HG02759 (cell line): ENCODE data around the gene FBXO21.
A peak's percentile ranks its signal among the peaks of the same experiment; 100 is the strongest.
"Not testable (repeated sequence)": the region's sequence is repeated elsewhere in the genome, so short reads cannot be mapped to it uniquely, and the experiment has no call there.

ENCODE experiments used
- ATAC-seq: cut with Tn5 transposase; IDR thresholded peaks from one replicate; pipeline ENCODE4 v1.9.1; 2021; ENCODE audit warnings: mild to moderate bottlenecking, moderate library complexity; ENCODE audit not compliant: unreplicated experiment

Gene FBXO21

DNA sequence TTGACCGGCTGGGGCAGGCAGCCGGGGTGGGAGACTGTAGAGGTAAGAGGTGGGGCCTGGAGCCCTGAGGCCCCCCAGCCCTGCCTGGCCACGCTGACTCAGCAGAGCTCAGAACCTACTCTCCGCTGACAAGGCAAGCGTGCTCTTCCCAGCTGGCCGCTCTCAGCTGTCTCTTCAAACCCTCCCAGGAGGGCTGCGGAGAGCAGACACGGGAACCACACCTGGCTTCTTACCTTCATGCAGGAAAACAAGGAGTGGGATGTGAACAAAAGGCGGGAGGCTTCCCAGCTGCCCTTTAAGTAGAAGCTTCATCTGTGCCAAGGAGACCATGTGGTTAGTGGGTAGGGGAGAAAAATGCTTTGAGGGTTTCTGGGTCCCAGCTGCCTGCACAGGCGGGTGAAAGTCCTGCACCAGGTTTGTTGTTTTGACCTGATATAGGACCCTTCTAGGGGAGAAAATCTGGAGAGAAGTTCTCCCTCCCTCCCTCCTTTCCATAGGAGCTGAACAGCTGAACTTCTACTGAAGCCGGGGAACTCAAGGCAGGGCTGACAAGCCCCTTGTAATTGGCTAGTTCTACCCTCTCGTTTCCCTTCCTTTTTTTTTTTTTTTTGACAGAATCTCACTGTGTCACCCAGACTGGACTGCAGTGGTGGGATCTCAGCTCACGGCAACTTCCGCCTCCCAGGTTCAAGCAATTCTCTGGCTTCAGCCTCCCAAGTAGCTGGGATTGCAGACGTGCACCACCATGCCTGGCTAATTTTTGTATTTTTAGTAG lies 78.3 kb downstream of the FBXO21 start:
- no peak for ATAC-seq

DNA sequence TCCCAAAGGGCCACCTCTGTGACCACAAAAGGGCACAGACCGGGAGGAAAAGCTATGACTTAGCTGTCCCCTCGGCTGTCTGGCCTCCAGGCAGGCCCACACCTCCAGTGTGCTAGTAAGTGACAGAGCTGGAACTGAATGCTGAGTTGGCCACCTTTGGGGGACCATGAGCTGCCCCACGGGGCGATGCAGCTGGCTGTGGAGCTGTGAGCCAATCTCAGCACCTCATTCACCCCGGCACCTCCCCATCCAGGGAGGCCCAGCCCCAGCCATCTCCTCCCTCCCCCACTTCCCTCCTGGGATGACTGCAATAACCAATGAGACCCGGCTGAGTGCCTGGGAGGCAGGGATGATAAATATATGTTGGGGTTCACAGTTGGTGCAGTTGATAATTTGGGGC lies 78.9 kb downstream of the FBXO21 start:
- ATAC-seq: no peak

DNA sequence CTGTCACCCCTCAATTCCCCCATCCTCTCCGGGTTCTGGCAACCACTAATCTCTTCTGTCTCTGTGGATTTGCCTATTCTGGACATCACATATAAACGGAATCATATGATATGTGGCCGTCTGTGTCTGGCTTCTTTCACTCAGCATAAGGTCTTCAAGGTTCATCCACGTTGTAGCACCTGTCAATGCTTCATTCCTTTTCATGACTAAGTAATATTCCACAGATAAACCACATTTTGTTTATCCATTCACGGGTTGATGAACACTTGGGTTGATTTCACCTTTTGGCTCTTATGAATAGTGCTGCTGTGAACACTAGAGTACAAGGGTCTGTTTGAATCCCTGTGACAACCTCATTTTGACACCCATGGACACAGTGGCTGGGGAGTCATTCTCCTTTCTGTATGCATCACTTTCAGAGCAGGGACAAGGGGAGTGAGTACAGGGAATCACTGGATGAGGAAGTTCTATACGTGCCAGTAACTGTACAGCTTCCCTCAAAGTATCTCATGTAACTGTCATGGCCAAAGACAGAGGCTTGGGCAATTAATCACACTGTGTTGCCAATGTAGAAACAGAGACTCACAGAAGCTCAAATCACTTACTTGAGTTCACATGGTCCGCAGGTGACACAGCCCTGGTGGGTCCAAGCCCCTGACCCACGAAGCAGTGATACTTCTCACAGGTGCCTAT lies 80.2 kb downstream of the FBXO21 start:
- ATAC-seq: no peak

DNA sequence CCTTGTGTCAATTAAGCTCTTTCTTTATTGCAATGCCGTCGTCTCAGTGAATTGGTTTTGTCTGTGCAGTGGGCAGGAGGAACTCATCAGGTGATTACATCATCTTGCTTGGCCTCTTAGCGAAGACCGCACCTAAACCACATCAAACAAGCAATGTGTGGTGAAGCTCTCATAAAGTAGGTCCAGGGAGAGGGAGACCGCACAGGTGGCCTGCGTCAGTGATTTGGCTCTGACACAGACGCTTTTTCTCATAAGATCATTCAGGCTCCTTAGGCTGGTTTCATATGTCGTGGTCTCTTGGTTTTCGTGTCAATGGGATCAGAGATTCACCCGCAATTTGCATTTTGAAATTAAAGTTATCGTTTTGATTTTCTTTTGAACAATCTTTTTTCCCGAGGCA lies 84.4 kb downstream of the FBXO21 start:
- no peak for ATAC-seq

DNA sequence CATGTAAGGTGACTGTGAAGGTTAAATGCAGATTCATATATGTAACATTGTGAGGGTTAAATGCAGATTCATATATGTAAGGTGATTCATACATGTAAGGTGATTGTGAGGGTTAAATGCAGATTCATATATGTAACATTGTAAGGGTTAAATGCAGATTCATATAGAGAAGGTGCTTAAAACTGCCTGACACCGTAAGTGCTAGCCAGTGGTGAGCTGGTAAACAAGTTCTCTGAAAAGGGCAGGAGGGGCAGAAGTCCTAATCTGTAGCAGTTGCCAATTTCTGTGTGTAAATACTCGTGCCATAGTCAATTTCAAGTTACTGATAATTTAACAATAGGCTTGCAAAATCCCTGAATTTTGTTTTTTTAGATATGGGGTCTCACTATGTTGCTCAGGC lies 86.3 kb downstream of the FBXO21 start:
- not testable (repeated sequence) for ATAC-seq

DNA sequence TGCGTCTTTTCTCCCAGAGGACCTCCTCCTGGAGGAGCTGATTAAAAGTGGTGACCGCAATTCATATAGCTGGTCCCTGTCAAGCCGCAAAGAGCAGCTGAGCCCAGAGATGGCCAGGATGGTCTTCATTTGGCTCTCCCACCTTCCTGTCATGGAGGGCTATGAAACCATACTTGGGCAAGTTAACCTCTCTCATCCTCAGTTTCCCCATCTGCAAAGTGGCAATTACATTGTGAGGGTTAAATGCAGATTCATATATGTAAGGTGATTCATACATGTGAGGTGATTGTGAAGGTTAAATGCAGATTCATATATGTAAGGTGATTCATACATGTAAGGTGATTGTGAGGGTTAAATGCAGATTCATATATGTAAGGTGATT lies 87.5 kb downstream of the FBXO21 start:
- no peak for ATAC-seq

DNA sequence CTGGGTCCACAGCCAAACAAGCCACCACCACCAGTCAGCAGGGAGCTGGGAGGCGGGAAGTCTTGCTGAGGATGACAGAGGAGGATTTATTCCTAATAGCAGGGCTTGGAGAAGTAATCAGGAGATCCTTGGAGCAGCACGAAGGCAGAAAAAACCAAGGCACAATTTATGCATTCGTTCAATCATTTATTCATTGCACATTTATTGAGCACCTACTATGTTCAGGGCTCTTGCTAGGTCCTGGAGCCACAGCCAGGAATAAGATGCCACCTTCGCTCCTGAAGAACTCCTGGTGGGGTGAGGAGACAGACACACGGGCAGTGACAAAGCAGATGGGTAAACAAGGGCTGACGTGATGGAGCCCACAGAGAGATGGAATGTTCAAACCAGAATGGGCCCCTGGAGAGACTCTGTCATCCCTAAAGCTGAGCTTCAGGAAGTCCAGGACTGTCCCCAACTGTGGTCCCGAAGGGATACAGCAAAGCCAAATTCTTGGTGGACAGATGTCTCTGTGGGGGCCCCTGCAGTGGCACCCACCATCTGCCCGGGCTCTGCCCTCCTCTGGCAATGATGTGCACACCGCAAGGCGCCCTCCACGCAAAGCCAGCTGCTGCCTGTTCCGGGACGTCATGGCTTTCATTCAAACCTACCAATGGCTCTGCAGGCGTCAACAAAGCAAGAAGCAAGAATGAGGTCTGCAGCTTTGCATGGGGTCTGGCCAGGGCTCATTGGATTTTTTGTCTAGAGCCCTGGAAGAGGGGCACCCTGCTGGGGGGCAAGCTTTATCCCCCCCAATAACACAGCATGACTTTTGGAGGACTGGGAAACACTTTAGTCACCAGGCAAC lies 88.1 kb downstream of the FBXO21 start:
- ATAC-seq: no peak

DNA sequence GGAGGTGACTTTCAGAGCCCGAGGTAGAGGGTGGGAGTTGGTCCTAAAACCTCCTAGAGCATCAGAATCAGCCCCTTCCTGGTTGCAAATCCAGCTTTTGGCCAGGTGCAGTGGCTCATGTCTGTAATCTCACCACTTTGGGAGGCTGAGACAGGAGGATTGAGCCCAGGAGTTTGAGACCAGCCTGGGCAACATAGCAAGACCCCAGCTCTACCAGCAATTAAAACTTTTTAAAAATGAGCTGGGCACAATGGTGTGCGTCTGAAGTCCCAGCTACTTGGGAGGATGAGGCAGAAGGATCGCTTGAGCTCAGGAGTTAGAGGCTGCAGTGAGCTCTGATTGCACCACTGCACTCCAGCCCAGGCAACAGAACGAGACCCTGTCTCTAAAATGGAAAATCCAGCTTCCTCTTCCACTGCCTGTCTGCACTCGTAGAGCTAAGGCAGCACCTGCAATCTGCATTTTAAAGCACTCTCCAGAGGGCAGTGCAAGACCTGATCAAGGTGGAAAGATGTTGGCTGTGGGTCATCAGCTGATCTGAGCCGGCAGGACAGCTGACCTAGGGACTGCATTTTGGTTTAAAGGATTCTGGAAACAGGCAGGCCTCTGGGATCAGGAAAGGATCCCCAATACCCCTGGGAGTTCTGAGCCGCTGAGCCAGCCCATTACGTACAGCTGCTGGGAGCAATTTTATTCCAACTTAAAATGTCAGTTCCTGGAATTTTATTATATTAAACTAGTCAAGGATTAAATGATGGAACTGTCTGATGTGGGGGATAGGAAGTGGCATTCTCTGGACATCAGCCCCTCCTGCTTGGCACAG lies 89.2 kb downstream of the FBXO21 start:
- no peak for ATAC-seq

DNA sequence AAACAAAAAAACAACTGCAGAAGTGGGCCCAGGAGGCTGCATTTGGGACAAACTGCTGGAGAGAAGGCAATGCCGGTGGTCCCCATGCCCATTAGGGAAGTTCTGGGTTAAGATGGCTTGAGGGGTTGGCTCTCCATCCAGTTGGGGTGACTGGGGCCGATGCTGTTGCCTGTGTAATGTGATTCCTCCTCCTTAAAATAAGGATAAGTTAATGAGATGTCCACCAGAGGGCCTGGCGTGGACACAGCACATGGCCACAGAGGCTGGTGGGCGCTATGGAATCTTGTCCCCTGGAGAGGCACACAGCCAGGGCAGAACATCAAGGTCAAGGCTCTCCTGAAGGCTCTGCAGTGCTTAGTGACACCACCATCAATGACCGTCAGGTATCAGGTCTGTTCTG lies 90.0 kb downstream of the FBXO21 start:
- ATAC-seq: no peak

DNA sequence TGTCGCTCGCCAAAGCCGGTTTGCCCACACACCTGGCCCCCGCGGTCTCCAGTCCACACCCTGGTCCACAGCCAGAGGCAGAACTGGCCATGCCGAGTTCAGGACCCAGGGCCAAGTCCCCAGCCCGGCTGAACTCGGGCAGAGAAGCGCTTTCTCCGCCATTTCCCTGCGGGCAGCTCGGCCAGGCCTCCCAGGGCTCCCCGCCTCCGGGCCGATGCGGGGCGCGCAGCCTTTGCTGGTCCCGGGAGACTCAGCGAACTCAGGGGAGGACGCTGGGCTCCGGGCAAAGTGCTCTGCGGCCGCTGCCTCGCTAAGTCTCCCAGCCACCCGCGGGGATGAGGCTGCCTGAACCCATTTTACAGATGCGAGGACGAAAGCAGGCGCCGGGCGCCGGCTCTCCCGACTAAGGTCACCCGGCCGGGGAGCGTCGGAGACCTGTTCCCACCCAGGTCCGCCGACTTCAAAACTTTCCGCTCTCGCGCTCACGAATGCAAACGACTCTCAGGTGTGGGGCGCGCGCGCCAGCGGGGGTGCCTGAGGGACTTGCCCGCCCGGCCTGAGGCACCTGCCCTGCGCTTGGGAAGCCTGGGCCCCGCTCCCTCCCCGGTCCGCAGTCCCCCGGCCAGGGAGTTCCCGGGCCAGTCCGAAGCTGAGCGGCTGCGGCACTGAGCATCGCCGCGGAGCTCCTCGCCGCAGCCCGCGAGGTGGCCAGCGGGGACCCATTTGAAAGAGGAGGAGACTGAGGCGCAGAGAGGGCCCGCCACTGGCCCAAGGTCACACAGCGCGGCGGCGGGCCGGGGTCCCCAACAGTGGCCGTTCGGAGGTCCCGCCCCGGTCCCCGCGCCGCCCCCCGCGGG lies 91.7 kb downstream of the FBXO21 start:
- ATAC-seq: peak; percentile 36

DNA sequence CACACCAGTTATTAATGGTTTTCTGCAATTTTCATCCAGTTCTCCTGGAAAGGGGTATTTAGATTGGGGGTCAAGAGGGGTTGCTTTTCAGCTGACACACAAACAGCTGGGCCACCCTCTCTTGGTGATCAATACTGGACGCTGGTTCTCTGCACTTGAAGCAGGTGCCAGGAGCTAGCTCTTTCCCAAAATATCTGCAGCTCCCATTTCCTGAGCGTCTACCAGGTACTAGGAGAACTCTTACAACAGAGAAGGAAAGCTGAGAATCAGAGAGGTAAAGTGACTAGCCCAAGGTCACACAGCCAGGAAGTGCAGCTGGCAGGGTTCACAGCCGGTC lies 92.3 kb downstream of the FBXO21 start:
- ATAC-seq: no peak

DNA sequence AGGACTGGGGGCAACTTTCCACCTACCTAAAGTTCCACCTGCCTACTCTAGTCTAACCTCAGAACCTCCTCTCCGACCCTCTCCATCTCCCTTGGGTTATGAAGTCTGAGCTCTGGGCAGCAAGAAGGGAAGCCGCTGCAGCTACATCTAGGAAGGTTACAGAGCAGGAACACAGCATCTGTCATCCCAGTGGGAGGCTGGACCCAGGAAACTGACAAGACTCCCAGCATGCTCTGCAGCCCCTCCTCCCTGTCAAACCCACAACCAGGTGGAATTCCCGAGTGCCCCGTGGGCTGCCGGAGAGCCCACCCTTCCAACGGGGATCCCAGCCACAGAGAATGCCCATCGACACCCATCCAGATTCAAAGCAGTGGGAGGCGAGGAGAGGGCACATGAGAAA lies 93.1 kb downstream of the FBXO21 start:
- ATAC-seq: no peak

DNA sequence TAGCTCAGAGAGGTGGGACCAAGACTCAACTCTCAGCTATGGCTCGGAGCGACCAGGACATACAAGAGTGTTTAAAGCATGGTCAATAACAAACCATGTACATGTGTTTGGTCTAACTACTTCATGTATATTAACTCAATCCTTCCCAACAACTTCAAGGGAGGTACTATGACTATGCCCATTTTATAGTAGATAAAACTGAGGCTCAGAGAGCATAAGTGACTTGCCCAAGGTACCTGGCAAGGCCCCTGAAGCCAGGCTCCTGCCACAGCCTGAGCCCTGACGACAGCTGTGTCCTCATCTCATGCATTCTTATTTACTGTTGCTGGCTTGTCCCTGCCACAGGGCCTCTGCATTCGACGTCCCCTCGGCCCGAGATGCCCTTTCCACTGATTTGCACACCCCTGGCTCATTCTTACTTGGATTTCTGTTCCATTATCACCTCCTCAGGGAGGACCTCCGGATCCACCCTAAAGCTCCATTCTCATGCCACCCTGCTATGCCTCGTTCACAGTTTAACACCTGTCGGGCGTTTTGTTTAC lies 93.7 kb downstream of the FBXO21 start:
- ATAC-seq: no peak

DNA sequence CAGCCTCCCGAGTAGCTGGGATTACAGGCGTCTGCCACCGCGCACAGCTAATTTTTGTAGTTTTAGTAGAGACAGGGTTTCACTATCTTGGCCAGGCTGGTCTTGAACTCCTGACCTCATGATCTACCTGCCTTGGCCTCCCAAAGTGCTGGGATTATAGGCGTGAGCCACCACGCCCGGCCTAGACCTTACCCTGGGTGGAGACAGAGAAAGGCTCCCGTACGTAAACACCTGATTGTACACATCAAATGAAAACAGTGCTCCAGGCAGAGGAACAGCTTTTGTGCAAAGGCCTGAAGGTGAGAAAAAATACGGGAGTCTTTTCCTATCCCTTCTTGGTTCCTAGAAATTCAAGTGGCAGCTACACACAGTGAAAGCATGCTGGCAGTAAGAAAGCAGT lies 95.1 kb downstream of the FBXO21 start:
- ATAC-seq: not testable (repeated sequence)

DNA sequence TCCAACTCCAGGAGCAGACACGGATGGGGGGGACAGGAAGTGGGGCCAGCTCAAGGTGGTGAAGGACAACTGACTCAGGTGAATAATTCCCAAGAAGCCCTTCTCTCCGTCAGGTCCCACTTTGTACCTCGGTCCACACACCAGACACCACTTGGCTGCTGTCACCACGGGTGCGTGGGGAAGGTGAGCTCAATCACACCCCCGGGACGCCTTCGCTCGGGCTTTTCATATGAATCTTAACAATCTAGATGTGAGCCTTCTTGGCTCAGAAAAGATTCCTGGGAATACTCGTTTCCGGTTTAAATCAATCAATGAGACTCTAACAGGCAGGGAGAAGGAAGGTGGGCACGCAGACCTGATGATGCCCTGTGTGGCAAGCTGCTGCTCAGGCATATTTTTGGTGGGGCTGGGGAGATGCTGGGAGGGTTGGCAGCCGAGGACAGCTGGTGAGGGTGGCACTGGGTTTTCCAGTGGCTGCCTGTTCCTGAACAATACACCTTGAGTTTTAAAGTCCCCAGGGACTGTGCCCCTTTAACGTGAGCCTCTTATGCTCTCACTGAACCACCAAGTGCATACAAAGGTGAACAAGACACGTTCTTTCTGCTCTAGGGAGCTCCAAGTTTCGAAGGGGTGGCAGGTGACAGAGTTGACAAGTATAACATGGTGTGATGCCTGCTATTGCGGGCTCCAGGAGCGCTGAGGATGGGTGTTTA lies 96.2 kb downstream of the FBXO21 start:
- ATAC-seq: no peak

DNA sequence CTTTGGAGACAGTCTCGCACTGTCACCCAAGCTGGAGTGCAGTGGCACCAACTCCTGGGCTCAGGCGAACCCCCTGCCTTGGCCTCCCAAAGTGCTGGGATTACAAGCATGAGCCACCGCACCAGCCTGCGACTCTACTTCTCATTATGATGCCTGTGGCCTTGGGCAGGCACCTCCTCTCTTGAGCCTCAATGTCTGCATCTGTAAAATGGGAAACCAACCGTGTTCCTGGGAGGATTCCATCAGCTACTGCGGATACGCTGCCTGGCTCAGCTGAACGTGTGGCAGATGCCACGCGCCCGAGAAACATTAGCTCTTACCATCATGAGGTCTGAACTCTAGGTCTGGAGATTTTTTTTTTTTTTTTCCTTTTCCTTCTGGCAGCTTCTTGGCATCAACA lies 96.8 kb downstream of the FBXO21 start:
- no peak for ATAC-seq

DNA sequence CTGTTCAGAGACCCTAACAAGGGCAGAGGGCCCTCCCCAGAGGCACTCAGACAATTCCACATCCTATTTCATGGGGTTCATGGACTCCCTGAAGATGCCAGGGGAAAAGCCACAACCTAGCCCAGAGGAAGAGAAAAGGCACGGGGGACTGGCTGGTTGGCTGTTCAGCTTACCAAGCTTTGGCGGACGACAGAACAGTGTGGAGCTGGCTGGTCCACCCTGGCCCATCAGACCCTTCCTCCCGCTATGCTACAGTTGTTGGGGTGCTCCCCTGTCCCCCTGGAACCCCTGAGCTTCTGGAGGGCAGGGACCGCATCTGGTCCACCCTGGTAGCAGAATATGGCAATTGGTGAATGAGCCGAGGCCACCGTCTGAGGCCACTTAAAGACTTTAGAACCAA lies 97.4 kb downstream of the FBXO21 start:
- no peak for ATAC-seq

DNA sequence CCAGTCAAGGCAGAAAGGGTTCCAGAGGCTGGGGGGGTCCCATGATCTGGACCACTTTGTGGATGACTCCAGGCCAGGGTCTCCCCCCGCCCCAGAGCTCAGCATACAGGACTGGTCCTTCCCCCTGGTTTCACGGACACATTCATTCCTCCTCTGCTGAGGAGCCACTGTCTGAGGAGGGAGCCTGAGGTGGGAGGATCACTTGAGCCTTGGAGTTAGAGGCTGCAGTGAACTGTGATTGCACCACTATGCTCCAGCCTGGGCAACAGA lies 97.8 kb downstream of the FBXO21 start:
- no peak for ATAC-seq
